Daoy (cell line): ENCODE data around the gene FAM193B. TPM values are rescaled to one million over a fixed set of nuclear protein-coding genes. Genes with fewer than 3 reads are reported as not detected.
A peak's percentile ranks its signal among the peaks of the same experiment; 100 is the strongest.

Source experiments
- DNase-seq: peaks from one replicate; pipeline ENCODE4 v3.0.0-alpha.2; 2015; ENCODE audit warnings: low read depth
- total RNA-seq: library from RNA; depleted of rRNA; stranded (reverse); fragments of >200 nt; shearing (Covaris generic); gene quantifications from 2 replicates; pipeline ENCODE4 v1.2.3, GENCODE V29; 2014

Gene FAM193B
- total RNA-seq, 1 experiment from 2014 or later, result 26.7 TPM

DNA sequence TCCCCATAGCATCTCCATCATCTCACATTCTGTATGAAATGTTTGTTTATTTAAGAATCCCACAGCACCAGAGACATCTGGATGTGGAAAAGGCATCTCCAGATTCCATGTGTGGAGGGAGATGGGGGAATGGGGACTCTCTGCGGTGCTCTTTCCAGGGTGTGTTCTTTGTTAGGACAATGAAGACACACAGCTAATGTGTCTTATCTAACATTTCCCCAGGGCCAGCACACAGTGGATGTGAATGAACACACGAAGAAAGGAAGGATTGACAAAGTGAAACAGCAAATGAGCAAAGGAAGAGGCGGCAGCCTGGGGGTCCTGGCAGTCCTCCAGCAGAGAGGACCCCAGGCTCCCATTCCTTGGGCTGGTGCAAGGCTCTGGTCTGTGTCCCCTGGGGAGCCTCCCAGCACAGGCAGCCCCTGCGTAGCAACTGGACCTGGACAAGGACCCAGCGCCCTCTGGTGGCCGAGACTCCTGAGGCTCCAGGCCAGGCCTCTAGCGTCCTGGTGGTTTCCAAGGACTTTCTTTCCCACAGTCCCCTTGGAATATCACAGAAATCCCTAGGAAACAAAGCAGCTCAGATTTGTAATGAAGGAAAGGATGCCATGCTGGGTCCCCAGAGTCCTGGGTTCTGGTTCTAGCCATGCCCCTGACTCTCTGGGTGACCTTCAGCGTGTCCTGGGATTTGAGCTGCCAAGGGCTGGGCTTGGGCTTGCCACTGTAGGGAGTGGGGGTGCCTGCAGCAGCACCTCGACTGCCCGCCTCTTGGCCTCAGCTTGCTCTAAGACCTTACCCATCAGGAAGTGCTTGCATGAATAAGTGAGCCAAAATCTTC lies 53.5 kb downstream of the FAM193B start:
- DNase-seq, result peak; percentile 90

DNA sequence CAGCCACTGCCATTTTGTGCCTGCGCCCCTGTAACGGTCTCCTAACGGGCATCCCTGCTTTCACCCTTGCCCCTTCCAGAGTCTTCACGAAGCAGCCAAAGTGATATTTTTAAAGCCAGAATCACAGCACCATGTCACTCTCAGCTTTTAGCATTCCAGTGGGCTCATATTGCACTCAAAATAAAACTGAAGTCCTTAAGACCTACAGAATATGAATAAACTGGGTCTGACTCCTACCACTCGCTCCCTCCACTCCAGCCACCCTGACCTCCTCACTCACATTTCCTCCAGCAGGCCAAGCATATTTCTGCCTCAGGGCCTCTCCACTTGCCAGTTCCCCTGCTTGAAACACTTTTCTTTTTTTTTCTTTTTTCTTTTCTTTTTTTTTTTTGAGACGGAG lies 54.5 kb downstream of the FAM193B start:
- DNase-seq, result no peak

DNA sequence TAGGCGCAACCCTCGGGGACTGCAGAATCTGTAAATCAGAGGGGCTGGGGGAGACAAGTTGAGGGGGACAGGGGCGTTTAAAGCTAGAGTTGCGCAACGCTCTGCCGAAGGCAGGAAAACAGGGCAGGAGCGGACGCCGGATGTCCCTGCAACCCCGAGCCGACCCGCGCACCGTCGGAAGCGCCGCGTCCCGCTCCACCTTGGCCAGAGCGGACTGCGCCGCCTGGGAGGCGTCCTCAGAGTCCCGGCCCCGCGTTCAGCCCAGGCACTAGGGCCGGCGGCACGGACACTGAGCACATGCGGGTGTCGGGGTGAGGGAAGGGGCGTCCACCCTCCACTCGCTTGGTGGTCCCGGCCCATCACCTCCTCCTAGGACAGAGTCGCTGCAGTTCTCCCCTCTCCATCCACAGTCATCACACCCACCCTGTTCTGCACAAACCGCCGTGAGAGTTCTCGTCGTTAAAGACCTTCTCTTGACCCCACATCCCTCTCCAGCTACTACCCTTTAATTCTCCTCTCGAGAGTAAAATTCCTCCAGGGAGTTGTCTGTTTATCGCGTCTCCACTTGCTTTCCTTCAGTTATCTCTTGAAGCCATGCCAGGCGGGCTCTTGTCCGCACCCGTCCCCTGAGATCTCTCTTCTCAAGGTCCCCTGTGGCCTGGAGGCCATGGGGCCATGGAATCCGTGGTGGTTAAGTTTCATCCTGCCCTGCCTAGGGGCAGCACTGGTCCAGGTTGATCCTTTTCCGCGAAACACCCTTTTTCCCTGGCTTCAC lies 56.2 kb downstream of the FAM193B start:
- DNase-seq, result no peak

DNA sequence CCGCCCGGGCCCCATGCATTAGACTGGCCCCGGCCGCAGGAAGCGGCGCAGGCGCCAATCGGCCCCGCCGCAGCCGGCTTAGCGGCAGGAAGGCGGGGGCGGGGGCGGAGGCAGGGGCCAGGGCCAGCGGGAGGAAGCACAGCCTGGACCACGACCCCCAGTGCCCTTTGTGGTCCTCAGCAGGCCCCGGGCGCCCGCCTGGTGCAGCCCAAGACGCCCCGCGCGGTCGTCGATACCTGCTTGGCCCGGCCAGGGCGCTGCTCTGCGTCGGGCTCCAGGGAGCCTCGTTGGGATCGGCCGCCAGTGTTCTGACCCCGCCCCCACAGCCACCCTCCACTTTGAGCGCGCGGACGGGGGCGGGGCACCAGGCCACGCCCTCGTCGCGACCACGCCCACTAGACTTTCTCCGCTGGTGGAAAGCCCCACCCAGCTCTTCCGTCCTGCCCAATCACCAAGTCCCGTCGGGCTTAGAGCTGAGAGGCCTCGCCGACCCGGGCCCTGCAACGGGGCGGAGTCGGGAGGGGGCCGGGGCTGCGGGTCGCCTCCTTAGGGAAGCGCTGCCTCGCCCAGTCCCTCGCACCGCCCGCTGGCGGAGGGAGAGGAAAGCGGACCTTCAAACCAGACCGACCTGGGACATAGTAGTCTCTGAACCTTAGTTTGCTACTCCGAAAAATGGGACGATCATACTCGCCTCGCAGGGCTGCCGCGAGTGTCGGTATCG lies 56.9 kb downstream of the FAM193B start, which contains the start of gene PDLIM7:
TSS of gene PDLIM7 (minus strand) at position 313 of the 721 bp plus-strand sequence. CDS start 1,092 bp downstream, outside the sequence.
- peak; percentile 98 for DNase-seq

DNA sequence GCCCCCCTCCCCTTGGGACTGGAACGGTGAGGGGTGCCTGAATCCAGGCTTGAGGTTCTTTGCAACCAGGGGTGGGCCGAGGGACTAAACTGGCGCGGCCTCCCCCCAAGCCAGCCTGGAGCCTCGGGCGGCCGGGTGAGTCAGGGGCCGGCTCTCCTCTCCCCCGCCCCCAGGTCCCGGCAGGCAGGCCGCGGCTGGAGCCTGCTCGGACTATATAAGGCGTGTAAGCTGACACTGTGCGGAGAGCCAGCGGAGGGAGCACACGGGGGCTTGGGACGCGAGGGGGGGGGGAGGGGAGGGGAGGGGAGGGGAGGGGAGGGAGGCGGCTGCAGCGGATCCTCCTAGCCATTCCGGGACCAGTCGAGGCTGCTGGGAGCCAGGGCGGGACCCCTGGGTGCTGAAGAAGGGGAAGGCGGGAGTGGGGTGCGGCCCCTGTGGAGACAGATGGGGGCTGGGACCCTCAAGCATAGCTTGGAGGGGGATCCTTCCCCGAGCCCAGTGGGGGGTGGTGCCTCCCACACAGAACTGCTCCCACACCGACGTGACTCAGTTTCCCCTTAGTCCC lies 57.6 kb downstream of the FAM193B start:
- peak; percentile 96 for DNase-seq

DNA sequence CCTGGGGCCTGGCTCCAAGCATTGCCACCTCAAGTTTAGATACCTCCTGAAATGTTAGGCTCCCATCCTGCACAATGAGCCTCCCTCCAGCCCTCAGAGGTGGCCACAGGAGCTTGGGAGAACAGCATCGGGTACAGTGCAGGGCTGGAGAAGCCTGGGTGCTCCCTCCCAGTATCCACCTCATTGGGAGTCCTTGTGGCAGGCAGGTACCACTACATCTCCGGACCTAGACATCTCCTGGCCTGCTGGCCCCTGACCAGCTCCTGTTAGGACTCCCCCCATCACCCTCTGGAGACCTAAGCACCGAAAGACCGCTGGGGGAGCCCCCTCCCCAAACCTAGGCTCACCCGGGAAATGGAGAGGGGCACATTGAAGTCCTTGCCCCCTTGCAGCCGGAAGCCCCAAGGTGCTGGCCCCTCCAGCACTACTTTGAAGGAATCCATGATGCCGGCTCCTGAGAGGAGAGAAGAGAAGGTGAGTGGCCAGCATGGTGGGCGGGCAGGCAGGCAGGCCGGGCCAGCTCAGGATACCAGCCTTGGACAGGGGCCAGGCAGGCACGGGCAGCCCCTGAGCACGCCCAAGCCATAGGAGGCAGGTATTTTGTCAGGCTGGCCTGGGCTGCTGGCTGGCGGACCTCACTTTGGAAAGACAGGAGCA lies 58.2 kb downstream of the FAM193B start:
- peak; percentile 70 for DNase-seq

DNA sequence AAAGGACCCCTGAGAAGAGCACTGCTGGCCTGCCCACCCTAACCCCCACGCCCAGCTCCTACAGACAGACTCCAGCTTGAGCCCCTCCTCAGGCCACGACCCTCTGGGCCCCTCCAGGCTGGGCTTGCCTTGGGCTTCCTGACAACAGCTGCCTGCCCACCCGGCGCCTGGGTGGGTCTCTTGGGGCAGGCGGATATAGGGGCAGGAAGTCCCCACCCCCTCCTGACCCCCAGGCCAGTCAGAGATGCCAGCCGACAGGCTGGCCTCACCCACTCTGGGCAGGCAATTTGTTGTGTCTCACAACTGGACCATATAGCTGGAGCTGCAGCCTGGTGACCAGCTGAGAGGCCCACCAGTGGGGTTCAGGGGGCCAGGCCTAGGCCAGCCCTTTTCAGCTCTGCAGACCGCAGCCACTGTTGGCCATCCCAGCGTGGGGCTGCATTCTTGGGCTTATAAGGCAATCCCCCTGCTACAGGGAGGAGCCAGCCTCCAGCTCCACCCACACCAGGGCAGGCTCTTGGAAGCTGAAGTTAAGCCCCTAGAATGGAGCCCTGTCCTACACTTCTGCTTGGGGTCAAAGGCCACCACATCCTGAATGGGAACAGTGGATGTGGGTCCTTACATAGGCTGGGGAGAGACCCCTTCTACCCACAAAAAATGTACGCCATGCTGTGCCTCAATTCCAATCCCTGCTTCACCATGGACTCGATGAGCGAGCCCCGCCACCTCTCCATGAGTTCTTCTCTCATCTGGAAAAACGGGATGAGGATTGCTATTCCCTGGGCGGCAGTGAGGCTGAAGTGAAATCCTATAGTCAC lies 58.9 kb downstream of the FAM193B start:
- peak; percentile 96 for DNase-seq

DNA sequence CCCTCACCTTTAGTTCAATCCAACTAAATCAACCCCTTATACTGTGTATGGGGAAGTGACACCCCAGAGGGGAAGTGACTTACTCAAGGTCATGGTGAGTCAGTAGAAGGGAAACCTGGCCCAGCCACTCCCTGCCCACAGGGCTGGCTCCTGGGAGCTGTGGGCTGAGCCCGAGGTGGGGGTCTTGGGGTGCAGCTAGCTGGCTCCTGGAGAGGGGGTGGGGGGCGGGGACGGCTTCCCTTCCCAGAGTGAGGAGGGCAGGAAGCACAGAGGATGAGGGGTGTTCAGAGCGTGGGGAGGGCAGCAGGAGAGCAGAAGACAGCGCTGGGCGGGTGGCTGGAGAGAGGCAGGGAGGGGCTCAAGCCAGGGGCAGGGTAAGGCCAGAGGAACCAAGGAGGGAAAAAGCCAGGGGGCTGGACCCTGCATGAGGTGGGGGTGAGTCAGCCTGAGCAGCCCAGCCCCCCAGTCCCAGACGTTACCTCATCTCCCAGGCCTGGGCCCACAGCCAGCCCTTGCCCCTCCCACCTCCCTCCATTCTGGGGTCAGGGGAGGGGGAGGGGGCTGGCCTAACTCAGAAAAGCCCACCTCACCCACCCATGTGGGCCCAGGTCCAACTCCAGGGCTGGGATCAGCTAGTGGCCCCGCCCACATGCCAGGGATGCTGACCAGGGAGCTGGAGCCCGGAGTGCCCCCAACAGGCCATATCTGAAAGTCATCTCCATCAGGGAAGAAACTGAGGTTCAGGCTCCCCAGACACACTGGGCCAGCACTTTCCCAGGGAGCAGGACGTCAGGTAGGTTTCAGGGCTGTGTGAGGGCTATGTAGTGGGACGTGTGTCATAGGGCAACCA lies 59.8 kb downstream of the FAM193B start:
- DNase-seq, result peak; percentile 98

DNA sequence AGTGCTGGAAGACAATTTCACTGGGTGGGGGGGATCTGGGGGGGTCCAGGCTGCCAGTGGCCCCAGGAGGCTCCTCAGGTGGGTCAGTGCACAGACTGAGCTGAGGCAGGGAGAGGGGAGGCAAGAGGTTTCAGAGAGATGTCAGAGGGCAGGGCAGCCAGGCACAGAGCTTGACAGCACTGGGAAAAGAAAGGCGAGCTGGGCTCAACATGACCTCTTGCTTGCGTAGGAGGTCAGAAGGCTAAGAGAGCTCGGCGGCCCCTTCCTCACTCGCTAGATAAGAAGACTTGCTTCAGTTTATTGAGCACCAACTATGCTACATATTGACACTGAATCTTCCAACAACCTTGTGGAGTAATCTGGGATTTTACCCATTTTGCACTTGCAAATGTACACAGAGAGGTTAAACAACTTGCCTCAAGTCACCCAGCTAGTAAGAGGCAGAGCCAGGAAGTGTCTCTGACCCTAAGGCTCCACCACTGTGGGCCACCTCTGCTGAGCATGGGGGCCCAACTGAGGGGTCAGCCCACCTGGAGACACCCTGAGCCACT lies 60.5 kb downstream of the FAM193B start:
- no peak for DNase-seq

DNA sequence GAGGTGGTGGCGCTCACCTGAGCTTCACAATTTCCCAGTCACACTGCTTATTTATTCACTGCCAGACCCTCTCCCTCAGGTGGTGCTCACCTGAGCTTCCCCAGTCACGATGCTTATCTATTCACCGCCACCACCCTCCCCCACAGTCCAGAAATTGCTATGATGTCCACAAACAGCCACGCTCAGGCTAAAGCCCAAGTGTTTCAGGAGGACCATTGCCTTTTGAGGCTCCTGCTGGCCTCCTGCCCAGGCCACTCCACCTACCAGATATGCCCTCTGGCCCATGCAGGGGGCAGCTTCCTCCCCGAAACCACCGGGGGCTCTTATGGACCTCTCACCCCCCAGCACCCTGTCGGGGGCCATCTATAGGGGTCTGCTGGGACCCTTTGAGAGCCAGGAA lies 61.5 kb downstream of the FAM193B start:
- no peak for DNase-seq

DNA sequence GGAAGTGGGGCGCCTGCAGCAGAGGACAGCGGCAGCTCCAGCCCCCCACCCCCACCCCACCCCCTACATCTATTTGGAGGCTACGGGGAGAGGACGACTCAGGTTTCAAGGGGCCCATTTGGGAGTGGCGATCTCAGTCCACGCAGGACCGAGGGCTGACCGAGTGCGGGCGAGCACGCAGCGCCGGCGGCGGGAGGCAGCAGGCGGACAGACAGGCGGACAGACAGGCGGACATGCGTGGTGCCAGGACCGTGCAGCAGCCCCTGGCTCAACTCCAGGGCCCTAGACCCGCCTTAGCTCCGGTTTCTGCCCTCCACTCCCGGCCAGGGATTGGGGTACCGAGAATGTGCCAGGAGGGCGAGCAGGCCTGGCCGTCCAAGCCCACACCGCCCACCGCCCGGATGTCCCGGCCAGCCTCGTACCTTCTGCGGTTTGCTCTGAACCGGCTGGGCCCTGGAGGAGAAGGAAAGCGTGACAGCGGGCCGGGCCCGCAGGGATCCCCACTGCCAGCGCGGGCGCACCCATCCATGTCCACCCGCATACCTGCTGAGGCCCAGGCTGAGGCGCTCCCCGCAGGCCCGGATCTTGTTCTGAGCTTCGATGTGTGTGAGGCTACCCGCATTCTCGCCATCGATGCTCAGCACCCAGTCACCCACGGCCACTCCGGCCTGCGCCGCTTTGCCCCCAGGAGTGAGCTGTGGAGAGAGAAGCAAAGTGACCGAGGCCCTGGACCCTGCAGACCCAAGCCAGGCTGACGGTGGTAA lies 62.2 kb downstream of the FAM193B start:
- DNase-seq, result no peak

DNA sequence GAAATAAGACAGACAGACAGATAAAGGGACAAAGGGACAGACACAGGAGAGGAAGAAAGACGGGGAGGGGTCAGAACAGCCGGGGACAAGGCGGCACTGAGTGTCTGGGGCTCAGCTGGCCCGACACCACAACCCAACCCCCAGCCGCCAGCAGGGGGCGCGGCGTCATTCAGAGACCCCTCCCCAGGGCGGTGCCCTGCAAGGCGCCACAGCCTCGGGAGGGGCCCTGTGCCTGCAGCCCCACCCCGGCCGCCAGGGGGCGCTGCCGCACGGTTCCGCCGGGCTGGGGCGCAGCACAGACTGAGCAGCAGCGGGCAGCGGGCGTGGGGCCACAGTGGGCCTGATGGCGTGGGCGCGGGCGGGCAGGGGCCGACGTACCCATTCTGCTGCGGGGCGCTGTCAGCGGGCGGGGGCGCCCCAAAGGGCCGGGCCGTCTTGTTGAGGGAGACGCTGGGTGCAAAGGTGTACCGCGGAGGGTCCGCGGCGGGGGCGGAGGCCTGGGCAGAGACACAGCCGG lies 62.9 kb downstream of the FAM193B start:
- peak; percentile 64 for DNase-seq

DNA sequence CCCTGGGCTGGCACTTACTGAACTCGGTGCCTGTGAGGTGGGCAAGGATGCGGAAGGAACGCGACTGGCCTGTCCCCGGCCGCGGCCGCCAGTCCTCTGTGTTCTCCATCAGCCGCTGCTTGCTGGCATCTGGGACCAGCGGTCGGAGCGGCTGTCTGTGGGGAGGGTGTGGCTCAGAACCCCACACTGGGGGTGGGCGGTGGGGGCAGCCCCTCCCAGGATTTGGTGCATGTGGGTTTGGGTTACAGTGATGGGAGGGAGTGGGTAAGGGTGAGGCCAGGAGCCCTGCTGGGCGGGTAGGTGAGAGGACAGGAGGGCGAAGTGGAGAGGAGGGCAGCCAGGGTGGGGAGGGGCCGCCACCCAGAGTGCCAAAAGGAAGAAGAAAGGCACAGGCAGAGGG lies 63.4 kb downstream of the FAM193B start:
- DNase-seq, result no peak

DNA sequence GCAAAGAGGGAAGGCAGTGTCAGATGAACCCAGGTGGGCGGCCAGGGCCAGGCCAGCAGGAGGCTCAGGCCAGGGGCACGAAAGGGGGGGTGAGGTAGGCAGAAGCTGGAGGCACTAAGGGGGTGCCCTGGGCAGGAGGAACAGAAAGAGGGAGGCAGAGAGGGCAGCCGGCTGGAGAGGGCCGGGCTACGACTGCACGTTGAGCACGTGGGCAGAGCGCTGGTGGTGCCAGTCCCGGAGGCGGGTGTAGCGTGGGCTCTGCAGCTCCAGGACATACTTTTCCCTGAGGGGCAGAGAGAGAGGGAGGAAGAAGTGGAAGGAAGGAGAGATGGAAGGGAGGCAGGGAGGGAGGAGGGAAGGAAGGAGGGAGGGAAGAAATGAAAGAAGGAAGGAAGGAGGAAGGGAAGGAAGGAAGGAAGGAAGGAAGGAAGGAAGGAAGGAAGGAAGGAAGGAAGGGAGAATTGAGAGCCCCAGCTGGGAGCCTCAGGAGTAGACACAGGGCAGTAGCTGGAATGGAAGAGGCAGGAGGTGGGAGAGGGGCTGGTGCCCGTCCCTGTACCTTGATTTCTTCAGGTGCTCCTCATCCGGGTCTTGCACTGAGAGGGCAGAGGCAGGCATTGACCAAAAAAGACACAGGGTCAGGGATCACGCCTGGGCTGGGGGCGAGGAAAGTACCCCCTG lies 63.9 kb downstream of the FAM193B start:
- no peak for DNase-seq

DNA sequence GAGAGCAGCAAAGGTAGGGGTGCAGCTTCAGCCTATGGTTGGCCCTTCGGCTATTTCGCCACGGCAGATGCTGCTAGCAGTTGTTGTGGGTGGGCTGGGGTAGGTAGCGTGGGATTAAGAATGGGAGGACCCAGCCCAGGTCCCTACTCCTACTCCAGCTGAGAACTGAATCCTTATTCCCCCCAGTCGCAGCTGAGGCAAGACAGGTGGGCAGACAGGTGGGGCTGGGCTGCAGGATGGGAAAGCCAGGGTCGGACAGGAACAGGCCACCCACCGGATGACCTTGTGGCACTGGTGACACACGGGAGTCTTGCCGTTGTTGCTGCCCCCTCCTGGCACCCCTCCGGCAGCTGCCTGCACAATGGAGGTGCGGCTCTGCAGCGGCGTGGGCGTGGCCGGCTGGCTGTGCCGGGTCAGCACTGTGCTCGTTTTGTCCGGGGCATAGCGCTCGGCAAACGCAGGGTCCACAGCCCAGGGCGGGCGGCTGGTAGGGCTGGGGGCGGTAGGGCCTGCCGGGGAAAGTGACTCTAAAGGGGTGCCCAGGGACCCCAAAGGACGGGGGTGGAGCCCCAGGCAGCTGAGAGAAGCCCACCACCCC lies 65.1 kb downstream of the FAM193B start:
- DNase-seq, result no peak

DNA sequence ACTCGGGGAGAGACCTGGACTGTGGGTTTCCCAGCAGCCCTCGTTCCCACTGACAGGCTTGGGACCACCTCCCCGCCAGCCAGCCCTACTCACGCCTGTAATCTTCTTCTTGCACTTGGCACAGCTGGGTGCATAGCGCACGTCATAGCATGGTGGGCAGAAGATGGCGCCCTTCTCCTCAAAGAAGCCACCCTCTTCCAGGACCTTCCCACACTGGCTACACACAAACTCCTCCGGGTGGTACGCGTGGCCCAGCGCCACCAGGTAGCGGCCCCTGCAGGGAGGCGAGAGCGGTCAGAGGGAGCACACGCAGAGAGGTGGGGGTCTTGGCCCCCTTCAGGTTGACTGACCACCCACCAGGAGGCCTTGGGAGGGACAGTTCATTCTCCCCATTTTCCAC lies 66.4 kb downstream of the FAM193B start:
- DNase-seq, result no peak

DNA sequence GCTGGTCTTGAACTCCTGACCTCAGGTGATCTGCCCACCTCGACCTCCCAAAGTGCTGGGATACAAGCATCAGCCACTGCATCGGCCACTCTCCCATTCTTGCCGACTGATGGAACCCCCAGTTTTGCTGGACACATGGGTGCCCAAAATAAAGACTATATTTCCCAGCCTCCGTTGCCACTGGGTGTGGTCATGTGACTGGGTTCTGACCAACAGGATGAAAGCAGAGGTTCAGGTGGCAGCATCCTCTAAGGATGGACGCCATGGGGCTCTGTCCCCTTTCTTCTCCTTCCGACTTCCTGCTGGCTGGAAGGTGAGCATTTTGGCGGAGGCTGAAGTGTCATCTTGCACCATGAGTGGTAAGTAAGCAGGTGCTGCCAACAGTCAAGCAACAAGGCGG lies 67.2 kb downstream of the FAM193B start:
- no peak for DNase-seq
